Fibroblast of skin of abdomen (primary cell): ENCODE measurements around the gene PHACTR3. TPM values are rescaled to one million over a fixed set of nuclear protein-coding genes. Genes with fewer than 3 reads are reported as not detected.
"Not testable (repeated sequence)": the region's sequence is repeated elsewhere in the genome, so short reads cannot be mapped to it uniquely, and the experiment has no call there.

Source experiments
- DNase-seq: peaks from one replicate; pipeline ENCODE4 v3.0.0-alpha.2; 2013
- polyA plus RNA-seq, 2 experiments: library from polyadenylated mRNA; unstranded; fragments of 120-200 nt; gene quantifications; one replicate each; pipeline ENCODE4 v1.2.1, GENCODE V29; 2013; ENCODE audit not compliant: insufficient read length in 2 of 2

Gene PHACTR3
- polyA plus RNA-seq (2013, experiment 1 of 2; ENCODE audit: insufficient read length), result 1.6 TPM
- polyA plus RNA-seq (2013, experiment 2 of 2; ENCODE audit: insufficient read length), result 1.5 TPM

DNA sequence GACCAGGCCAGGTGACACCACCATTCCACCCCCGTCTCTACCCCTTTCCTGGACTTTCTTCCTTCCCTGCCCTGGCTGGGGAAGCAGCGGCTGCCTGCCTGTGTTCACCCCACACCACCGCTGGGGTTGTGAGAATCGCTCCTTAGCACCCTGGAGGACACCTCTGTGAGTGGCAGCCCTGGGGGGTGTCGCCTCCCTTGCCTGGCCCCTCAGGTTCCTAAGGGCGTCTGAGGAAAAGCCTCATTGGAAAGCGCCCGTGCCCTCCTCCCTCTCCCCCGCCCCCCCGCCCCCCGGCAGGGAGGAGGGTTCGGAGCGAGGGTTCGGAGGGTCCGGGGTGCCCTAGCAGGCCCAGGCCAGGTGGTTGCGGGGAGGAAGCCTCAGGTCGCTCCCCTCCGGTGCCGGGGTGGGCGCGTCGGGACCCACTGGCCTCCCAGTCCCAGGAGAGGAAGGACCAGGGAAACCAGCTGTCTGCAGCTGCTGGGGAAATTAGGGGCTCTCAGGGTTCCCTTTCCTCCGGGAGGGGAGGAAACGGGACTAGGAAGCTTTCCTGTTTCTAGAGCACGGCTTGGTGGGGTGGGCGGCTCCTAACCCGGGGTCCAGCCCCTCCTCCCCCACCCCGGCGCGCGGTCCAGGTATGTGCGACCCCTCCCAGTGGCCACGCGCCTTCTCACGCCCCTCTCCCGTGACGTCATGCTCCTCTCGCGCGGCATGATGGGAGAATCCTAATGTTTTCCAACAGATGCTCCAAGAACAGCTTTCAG, at the start of gene PHACTR3:
PHACTR3 (plus strand) TSS at position 760 of the 761 bp plus-strand sequence. CDS start 475 bp downstream, outside the sequence.
- no peak for DNase-seq

DNA sequence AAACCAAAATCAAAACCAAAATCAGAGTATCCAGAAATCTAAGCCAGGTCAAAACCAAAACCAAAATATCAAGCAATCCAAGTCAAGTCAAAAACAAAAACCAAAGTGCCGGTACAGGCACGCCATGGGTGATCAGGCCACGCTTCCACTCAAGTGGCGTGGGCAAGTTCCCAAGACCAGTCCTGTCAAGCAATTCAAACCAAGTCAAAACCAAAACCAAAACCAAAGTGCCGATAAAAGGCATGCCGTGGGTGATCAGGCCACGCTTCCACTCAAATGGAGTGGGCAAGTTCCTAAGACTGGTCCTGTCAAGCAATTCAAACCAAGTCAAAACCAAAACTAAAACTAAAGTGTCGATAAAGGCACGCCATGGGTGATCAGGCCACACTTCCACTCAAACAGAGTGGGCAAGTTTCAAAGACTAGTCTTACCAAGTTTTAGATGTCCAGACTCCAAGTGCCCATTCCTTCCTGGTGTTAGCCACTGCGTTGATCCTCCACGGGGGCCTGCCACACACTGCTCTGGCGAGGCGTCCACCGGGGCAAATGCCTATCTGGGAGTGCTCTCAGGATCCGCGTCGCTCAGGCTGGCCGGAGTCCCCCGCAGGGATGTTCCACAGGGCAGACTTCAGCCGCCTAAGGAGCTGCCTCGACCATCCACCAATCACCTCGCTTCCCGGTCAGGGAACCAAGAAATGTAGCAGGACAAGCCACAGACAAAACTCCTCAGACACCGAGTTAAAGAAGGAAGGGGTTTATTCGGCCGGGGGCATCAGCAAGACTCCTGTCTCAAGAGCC, 46.4 kb upstream of the PHACTR3 start:
- not testable (repeated sequence) for DNase-seq

DNA sequence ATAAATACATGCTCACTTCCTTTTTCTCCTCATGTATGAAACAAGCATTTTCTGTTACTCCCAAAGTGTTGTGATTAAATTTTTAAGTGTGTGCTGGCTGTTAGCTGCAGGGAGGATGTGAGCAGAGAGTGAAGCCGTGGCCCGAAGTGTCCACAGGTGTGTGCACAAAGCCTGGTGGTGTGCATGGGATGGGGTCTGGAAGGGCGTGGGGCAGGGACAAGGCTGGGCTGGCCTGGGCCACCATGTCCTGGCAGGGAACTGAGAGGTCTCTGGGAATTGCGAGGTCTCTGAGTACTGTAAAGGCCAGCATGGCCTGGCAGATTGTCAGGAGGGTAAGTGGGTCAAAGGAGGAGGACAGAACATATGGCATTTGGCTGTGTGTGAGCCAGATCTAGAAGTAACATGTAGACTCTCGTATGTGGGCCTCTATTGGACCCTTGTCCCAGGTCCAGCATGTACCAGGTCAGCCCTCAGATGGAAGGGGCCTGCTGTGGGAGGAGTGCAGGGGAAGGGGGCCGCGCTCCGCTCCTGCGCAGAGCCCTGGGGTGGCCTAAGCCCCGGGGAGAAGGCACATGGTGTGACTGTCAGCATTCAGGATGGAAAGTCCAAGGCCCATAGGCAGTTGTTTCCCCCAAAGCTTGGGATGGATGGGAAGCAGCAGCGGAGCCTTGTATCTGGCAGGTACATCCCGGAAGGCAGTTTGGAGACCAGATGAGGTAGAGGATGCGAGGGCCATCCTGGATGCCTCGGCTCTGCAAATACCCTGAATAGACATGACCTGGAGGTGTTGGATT, 45.1 kb upstream of the PHACTR3 start:
- no peak for DNase-seq

DNA sequence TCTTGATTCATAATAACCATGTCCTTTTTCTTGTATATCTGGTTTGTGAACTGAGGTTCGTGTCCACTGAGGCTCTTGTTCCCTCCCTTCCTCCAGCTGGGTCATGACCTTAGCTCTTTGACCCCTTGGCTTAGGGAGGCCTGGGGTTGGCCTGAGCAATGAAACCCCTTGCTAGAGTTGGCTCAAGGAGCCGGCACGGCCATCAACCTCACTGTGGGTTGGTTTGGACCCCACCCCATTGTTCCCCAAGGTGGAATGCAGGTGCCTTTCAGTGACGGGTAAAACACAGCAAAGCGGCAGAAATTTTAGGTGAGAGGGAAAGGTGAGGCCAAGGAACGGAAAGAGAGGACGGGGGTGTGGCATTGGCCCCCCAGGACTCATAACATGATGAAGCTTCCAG, 44.5 kb upstream of the PHACTR3 start:
- DNase-seq, result no peak

DNA sequence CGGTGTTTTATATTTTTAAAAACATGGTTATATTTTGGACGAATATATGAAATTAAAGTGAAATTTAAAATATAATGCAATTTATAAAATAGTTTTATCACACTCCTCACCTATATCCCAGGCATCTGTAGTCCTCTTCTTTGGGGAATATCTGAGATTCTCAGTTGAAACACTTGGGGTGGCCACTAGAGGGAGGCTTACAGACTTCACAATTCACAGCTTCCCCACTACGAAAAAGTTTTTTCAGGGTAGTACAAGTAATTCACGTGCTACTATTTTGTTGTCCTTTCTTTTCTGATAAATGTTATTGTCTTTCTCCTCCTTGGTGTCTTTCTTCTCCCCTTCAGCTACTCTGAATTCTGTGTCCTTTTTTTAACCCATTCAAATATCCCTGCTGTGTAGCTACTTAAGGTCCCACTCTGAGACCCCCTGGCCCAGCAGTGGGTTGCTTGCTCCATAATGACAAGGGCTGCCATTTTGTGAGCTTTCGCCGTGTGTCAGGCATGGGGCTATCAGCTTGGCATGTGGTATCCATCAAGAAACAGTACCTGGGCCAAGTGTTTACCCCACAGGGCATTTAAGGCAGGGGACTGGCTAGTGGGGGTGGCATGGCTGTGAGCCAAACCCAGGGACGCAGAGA, 43.6 kb upstream of the PHACTR3 start:
- peak; percentile 15 for DNase-seq

DNA sequence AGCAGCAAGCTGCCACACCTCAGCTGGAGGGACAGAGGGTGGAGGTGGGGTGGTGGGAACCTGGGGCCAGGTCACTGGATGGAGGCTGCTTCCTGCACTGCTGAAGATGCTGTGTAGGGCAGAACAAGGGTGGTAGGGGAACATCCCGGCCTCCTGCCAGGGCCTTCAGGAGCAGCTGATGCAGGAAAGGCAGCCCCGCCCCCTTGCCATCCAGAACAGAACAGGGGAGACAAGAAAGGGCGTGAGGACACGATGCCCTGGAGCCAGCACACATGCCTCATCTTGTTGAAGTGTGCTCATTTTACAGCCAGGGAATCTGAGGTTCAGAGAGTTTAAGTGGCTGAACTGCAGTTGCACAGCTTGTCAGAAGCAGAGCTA, 43.1 kb upstream of the PHACTR3 start:
- no peak for DNase-seq

DNA sequence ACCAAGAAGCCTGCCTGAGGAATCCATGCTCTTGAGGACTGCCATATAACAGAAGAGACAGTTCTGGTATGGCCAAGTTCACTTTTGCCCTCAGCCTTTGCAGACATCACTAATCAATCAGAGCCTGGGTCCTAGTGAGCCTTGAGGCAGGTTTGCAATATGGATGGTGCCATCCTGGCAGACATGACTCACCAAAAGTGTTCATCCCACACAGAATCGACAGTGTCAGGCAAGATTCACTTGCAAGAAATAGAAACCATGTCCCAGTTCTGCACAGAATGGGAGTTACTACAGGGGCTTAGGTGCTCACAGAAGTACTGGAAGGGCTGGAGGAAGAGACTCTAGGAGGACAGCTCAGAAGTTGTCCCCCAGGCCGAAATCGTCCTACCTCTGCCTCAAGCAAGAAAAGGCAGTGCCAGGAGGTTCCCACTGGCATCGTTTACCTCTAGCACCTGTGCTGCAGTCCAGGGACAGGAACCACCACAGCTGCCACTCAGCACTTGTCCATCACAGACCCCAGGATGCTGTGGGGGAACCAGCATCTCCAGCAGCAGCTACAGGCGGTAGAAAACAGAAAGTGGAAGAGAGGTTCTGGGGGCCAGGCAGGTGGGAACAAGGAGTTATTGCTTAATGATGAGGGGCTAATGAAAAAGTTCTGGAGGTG, 42.6 kb upstream of the PHACTR3 start:
- no peak for DNase-seq

DNA sequence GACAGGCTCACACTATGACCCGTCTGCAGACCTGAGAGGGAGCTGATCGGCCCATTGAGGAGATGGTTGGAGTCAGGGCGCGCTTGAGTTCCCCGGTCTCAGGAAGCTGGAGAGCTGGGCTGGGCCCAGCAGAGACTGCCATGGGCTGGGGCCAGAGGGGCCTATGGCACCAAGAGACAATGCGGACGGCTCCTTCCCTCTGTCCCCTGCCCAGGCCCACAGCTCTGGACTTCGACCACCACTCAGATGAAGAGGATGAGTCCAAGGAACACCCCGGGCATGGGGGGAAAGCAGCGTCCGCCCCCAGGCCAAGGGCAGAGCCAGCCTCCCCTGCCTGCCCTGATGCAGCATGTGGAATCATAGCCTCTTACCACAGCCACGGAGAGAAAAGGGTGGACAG, 40.2 kb upstream of the PHACTR3 start:
- DNase-seq, result no peak

DNA sequence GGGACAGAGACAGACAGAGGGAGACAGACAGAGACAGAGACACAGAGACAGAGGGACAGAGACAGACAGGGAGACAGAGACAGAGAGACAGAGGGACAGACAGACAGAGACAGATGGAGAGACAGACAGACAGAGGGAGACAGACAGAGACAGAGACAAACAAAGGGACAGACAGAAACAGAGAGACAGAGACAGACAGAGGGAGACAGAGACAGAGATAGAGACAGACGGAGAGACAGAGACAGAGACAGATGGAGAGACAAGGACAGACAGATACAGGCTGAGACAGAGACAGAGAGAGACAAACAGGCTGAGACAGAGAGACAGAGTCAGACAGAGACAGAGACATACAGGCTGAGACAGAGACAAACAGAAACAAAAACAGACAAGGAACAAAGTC, 39.4 kb upstream of the PHACTR3 start:
- no peak for DNase-seq

DNA sequence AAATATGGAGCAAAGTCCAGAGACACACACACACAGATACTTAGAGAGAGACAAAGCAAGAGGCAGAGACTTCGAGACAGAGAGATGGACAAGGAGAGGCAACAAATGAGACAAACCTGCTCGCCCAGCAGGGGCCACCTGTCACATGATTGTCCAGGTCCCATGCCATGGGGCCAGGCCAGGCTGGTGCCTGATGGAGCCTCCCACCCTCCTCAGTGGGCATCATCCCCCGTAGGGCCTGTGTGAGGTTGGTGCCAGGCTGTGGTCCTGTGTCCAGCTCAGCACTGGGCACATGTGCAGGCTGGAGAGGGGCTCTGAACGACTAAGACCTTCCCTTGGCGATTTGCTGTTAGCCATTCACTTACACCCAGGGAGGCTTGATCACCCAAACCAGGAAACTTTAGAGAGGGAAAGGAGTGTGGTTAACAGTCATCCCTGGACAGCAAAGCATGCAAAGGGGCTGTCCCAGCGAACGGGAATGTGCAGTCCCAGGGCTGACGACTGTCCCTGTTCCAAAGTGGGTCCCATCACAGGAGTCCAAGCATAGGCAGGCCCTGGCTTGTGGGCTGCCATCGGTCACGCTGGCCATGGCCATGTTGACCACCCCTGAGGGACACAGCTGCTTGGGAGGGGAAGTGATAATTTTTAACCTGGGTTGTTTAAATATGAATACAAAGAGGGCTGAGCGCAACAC, 38.4 kb upstream of the PHACTR3 start:
- DNase-seq, result no peak

DNA sequence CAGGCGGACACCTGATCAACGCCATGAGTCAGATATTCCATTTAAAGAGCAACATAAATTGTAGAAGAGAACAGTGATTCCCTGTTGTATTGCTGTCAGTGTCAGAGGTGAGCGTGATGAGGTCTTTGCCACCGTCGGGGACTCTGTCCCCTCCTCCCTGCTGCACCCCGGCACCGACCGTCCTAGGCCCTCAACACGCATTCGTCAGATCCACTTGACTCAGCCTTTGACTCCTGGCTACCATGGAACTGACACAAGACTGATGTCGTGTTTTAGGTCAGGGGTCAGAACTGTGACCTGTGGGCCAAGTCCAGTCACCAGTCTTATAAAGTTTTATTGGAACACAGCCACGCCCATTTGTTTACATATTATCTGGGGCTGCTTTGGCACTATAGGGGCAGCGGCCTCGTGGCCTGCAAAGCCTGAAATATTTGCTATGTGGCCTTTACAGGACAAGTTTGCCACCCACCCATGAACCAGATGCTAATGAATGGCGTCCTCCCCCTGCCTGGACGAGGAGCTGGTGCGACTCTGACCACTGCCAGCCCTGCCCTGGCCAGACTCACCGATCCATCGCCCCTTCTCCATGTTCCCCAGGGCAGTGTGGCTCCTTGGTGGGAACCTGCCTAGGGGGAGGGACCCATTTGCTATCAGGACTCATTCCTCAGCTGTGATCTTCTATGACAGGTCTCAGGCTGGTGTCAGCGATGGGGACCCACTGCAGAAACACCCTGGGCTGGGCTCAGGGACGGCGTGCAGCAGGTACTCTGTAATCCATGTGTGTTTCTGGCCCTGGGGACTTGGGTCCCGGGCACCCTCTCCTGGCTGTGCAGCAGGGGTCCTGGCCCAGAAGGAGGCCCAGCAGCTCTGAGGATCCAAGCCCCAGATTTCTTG, 37.5 kb upstream of the PHACTR3 start:
- DNase-seq, result no peak

DNA sequence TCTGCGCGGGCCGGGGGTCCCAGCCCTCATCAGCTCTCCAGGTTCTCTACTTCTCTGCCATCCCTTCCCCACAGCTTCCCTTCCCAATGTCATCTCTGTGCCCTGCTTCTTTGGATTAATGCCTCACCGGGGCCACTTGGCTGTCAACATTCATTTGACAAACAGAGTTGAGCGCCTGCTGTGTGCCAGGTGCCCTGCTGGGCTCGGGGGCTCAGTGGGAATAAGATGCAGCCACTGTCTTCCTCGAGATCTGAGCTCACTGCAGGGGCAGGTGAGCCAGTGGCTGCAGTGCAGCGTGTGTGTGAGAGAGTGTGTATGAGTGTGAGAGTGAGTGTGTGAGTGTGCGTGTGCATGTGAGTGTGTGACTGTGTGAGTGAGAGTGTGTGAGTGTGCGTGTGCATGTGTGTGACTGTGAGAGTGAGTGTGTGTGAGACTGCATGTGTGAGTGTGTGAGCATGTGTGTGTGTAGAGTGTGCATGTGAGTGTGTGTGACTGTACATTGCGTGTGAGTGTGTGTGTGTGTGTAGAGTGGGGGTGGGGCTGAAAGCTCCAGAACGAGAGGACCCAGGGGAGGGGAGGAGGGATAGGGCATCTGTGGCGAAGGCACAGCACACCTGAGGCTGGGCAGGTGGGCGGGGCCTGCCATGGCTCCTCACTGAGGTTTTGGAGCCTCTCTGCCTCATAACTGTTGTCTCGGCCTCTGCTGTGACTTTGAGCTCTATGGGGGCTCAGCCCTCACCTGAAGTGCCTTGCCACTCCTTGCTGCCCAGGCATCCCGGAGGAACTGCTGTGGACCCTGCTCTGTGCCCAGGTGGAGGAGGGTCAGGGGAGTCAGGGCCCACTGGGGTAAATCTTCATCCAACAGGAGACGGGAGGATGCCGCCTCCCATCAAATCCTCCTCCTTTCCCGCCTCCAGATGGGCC, 36.5 kb upstream of the PHACTR3 start:
- no peak for DNase-seq

DNA sequence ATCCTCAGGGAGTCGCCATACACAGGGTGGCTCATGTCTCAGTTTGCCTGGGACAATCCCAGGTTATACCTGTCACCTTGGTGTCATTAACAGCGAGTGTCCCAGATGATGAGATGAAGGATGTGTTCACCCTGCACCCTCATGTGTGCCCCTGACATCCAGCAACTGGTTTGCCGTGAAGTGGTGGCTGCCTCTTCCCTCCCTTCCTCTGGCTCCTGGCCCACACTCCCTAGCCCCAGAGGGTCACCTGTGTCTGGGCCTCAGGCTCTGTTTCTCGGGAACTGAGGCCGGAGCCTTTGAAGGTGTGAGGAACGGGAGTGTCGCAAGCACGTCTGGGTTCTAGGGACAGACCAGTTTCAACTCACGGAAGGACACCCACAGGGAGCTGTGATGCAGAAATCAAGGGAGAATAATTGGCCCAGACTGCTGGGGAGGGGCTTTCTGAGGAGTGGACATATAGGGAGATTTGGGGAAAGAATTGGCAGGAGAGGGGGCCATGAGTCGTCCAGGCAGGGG, 35.8 kb upstream of the PHACTR3 start:
- no peak for DNase-seq

DNA sequence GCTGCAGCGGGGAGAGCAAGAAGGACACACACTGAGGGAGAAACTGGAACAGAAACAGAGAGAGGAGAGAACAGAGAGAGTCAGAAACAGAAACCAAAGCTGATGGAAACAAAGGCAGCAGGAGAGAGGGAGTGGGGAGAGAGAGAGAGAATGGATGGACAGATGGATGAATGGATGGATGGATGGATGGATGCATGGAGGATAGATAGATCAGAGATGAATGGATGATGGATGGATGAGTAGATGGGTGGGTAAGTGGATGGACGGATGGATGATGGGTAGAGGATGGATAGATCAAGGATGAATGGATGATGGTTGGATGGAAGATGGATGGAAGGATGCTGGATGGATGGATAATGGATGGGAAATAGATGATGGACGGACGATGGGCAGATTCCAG, 35.0 kb upstream of the PHACTR3 start:
- no peak for DNase-seq

DNA sequence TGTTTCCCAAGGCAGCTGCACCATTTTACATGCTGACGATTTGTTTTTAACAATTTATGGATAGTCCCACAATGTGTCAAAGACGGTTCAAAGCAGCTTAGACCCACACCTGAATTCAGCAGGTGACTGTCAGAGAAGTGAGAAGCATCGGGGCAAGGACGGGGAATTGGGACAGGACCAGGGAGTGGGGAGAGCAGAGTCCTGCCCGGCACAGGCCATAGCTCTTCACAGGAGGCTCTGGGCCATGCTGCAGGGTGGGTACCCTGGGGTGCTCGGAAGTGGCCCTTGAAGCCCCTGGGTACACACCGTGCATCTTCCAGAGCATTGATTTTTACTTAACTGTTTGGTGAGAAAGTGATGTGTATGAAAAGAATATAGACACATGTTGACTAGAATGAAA, 33.2 kb upstream of the PHACTR3 start:
- DNase-seq, result no peak

DNA sequence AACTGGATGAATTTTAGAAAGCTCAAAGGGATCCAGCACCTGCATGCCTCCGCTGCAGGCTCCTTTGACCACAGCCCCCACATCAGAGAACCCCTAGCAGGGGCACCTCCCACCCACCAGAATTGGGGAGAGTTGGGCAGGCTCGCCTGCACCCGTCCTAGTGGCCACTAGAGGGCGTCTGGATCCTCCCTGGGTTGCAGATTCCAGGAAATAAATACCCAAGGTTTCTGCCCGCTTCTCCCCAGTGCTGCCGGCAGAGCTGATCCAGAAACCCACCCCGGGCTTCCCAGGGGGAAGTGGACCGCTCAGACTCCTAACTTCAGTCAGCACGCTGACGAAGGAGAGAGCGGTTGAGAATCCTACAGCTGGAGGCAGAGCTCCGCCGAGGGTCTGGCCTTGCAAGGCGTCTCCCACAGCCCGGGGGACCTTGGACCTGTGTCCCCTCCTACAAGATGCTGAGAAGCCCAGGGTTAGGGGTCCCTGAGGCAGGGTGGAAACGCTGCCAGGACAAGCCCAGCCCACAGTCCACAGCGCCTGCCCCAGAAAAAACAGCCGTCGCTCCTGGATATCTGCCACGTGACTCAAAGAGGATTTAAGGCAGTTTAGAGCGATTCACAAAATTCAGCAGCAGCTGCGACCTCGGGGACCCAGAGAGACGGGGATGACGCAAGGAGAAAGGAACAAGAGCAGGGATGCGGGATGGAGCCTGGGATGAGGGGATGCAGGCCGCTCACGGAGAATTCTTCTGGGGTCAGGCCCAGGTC, 32.6 kb upstream of the PHACTR3 start:
- DNase-seq, result peak; percentile 67

DNA sequence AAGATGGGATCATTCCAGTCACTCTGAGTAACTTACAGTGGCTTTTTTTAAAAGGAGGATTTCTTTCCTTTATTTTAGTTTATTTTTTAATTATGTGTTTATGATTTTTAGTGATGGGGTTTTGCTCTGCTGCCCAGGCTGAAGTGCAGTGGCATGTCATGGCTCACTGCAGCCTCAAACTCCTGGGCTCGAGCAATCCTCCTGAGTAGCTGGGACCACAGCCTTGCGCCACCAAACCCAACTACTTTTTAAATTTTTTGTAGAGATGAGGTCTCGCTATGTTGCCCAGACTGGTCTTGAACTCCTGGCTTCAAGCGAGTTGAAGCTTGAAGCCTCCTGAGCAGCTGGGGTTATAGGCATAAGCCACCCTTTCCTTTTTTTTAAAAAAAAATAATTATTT, 31.8 kb upstream of the PHACTR3 start:
- DNase-seq, result no peak

DNA sequence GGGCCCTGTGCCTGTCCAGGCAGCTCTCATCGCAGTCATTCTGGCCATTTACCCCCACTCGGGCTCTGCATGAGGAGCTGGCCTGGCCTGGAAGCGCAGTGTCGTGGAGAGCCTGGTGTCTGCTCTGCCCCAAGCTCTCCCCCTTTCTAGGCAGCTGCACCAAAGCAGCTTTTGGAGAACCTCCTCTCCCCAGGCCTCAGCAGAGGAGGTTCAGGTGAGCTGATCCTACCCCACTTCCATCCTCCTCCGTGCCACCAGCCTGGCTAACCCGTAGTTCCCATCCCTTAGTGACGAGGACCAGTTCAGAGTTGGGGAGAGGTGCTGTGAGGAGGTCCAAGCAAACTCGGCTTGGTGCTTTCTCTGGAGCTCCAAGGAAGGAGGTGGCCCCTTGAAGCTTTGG, 30.5 kb upstream of the PHACTR3 start:
- DNase-seq, result no peak
